Caco-2 (cell line): ENCODE results near the gene BATF3. TPM values are rescaled to one million over a fixed set of nuclear protein-coding genes. Genes with fewer than 3 reads are reported as not detected.
A peak's percentile ranks its signal among the peaks of the same experiment; 100 is the strongest.
"Not testable (repeated sequence)": the region's sequence is repeated elsewhere in the genome, so short reads cannot be mapped to it uniquely, and the experiment has no call there.

Source experiments
- BruUV-seq: library from RNA; stranded (reverse); fragments of 400-500 nt; replicated peaks from 2 replicates; lab custom pipeline; 2021; lab: Mats Ljungman, UMichigan
- CTCF ChIA-PET: fragments of 300-600 bp; sonication (Branson Sonifier 250); formaldehyde crosslinking; loops from one replicate; lab custom pipeline; 2022; ENCODE audit warnings: antibody characterized with exemption; lab: Charles Lee
- POLR2A ChIA-PET: fragments of 300-600 bp; sonication (Branson Sonifier 250); formaldehyde crosslinking; loops from one replicate; lab custom pipeline; 2022; ENCODE audit warnings: antibody characterized with exemption; lab: Charles Lee
- DNase-seq, 2 experiments: peaks; one replicate each; pipeline versions ENCODE4 v3.0.0 to v3.0.0-alpha.2; 2020 to 2022
- H3K27me3 ChIP-seq: replicated peaks from 2 replicates; pipeline ENCODE4 v1.6.0; 2011; ENCODE audit warnings: low read length; ENCODE audit not compliant: control insufficient read depth, insufficient read depth
- H3K36me3 ChIP-seq: 2 replicates; pipeline ENCODE4 v1.5.1; 2011; ENCODE audit warnings: low read length; ENCODE audit not compliant: control insufficient read depth, insufficient read depth
- H3K4me1 ChIP-seq: fragments of 250-450 bp; sonication (Bioruptor Pico); 2 replicates; pipeline ENCODE4 v1.5.1; 2020; ENCODE audit warnings: mild to moderate bottlenecking
- H3K4me3 ChIP-seq: 2 replicates; pipeline ENCODE4 v1.5.1; 2011; ENCODE audit warnings: low read depth, mild to moderate bottlenecking, control low read depth, low read length
- H3K9me3 ChIP-seq: fragments of 250-450 bp; sonication (Bioruptor Pico); 2 replicates; pipeline ENCODE4 v1.5.1; 2020; ENCODE audit warnings: mild to moderate bottlenecking, moderate library complexity
- H3K27ac Mint-ChIP-seq: one replicate; pipeline ENCODE4 v1.8.0; 2022; ENCODE audit warnings: mixed read lengths; ENCODE audit not compliant: unreplicated experiment
- H3K27me3 Mint-ChIP-seq: one replicate; pipeline ENCODE4 v1.8.0; 2022; ENCODE audit warnings: mixed read lengths; ENCODE audit not compliant: insufficient read depth, unreplicated experiment
- H3K36me3 Mint-ChIP-seq: one replicate; pipeline ENCODE4 v1.8.0; 2022; ENCODE audit warnings: mild to moderate bottlenecking, mixed read lengths; ENCODE audit not compliant: insufficient read depth, unreplicated experiment
- H3K4me1 Mint-ChIP-seq: one replicate; pipeline ENCODE4 v1.8.0; 2022; ENCODE audit warnings: low read depth, mixed read lengths; ENCODE audit not compliant: unreplicated experiment
- H3K4me3 Mint-ChIP-seq: one replicate; pipeline ENCODE4 v1.8.0; 2022; ENCODE audit warnings: mild to moderate bottlenecking, moderate library complexity, mixed read lengths; ENCODE audit not compliant: unreplicated experiment
- H3K9me3 Mint-ChIP-seq: one replicate; pipeline ENCODE4 v1.8.0; 2022; ENCODE audit warnings: mixed read lengths; ENCODE audit not compliant: unreplicated experiment
- intact Hi-C: fragments of 100-400 bp; cut with micrococcal nuclease; formaldehyde crosslinking; loops from one replicate; pipeline ENCODE4 v1.10.0; 2022; ENCODE audit not compliant: unreplicated experiment
- total RNA-seq: library from RNA; stranded (reverse); gene quantifications from 2 replicates; pipeline ENCODE4 v1.2.3, GENCODE V29; 2022
- TF ChIP-seq, protein P1 (sequence below), 2 experiments: fragments of 200-600 bp in 1 of 2; IDR thresholded peaks; 1 replicate in 1 of 2; 2 replicates in 1 of 2; pipeline versions ENCODE4 v1.5.1 to v1.8.0; 2011 to 2022; ENCODE audit warnings: antibody characterized with exemption in 1 of 2, control low read depth in 1 of 2, inconsistent platforms in 1 of 2, low read depth in 1 of 2, low read length in 1 of 2, mild to moderate bottlenecking in 1 of 2, moderate library complexity in 1 of 2; ENCODE audit not compliant: insufficient read depth in 1 of 2, severe bottlenecking in 1 of 2, unreplicated experiment in 1 of 2

Gene BATF3
- total RNA-seq, 1 experiment from 2014 or later = 0.23 TPM

DNA sequence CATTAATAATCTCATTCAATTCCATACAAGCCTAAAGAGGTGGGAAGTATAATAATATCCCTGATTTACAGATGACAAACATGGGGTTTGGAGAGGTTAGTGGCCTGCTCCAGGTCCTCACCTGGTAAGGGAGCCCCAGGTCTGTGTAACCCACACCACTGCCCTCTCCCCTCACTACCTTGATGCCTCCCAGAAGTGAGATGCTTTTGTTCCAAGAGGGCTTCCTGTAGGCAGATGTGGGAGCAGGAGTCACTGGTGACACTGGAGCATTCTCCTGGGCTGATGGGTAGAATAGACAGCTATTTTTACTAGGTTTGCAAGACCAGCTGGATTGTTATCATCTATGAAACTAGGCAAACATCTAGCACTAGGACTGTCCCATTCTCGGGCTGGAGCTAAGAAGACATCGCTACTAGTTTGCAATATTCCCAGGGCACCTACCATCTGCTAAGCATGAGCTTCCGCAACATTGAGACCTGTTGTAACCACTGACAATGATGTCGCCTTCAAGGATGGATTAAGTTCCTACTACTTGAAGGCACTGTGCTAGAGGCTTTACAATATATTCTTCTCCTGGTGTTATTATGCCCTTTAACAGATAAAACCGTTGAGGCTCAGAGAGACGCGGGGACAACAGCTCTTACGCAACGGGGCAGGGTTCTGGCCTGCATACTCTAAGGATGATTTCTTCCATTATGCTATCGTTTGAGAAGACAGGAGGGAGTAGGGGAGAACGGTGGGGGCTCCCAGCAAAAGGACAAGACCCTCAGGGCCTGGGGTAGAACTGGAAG is 35.0 kb downstream of the BATF3 start:
- peaks cover 6% of the 10 kb centered on the region for H3K4me1 Mint-ChIP-seq
- ChIA-PET CTCF (interaction anchor here (0.6 to 1.4 kb wide), 27 partner anchors 9 to 332 kb away, joined by 3 to 14 read pairs (median 4); partner anchors contain the start of genes ATF3, BATF3 and VASH2), POLR2A (interaction anchor here (0.6 to 1.1 kb wide), 2 partner anchors 56 to 326 kb away, joined by 3 to 13 read pairs; partner anchors contain the start of gene ATF3)
- DNase-seq = no peak
- peaks cover 12% of the 10 kb centered on the region for H3K27me3 Mint-ChIP-seq
- Histone ChIP-seq H3K27me3 (no peaks in the 10 kb centered on the region), H3K4me1 (no peaks in the 10 kb centered on the region), H3K4me3 (no peak overlapping the region), H3K9me3 (no peaks in the 10 kb centered on the region), H3K36me3 (no peaks in the 10 kb centered on the region)
- no peak overlapping the region for H3K27ac Mint-ChIP-seq
- peak overlapping the region; percentile 74 for H3K4me3 Mint-ChIP-seq
- intact Hi-C loops = loop anchor here (1.0 to 5.0 kb wide), 6 partner anchors 35 to 331 kb away; partner anchors contain the start of genes ATF3 and BATF3
- H3K36me3 Mint-ChIP-seq = no peaks in the 10 kb centered on the region
- no TSS peak for BruUV-seq
- TF ChIP-seq, protein P1, sequence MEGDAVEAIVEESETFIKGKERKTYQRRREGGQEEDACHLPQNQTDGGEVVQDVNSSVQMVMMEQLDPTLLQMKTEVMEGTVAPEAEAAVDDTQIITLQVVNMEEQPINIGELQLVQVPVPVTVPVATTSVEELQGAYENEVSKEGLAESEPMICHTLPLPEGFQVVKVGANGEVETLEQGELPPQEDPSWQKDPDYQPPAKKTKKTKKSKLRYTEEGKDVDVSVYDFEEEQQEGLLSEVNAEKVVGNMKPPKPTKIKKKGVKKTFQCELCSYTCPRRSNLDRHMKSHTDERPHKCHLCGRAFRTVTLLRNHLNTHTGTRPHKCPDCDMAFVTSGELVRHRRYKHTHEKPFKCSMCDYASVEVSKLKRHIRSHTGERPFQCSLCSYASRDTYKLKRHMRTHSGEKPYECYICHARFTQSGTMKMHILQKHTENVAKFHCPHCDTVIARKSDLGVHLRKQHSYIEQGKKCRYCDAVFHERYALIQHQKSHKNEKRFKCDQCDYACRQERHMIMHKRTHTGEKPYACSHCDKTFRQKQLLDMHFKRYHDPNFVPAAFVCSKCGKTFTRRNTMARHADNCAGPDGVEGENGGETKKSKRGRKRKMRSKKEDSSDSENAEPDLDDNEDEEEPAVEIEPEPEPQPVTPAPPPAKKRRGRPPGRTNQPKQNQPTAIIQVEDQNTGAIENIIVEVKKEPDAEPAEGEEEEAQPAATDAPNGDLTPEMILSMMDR (IDR thresholded peaks at IDR 0.05; ENCODE audit: insufficient read depth in 1 of 2, low read depth in 1 of 2, low read length in 1 of 2, severe bottlenecking in 1 of 2, unreplicated experiment in 1 of 2) = no peak
- H3K9me3 Mint-ChIP-seq = no peaks in the 10 kb centered on the region

- peaks cover 13% of the 10 kb centered on the region for H3K27me3 Mint-ChIP-seq
- H3K4me1 Mint-ChIP-seq, H3K9me3 Mint-ChIP-seq, CTCF ChIA-PET, intact Hi-C loops, H3K9me3 ChIP-seq, H3K27ac Mint-ChIP-seq, POLR2A ChIA-PET, BruUV-seq, H3K36me3 Mint-ChIP-seq, H3K36me3 ChIP-seq, H3K4me3 Mint-ChIP-seq, H3K4me1 ChIP-seq, H3K27me3 ChIP-seq, H3K4me3 ChIP-seq: not testable (repeated sequence)
- DNase-seq = peak in 1 of 2 experiments; percentile 20
Observed at GRCh38 chr1:212658250-212658649, 41.4 kb downstream of the BATF3 start.

DNA sequence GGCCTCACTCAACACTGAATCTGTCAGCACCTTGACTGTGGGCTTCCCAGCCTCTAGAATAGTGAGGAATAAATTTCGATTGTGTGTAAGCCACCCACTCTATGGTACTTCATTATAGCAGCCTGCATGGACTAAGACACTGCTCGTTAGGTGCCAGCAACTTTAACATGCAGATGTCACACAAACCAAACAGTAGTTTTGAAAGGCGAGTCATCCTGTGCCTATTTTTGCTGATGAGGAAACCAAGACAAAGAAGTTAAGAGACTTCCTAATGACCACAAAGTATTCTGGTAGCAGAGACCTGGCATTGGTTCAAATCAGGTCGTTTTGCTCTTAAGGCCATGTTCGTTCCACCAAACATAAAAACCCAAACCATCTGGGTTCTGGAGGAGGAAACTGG is 42.9 kb downstream of the BATF3 start:
- DNase-seq = no peak
- Histone ChIP-seq H3K9me3 (no peaks in the 10 kb centered on the region), H3K4me3 (no peak overlapping the region), H3K36me3 (no peaks in the 10 kb centered on the region), H3K4me1 (no peaks in the 10 kb centered on the region), H3K27me3 (no peaks in the 10 kb centered on the region)
- Mint-ChIP-seq H3K4me1 (no peaks in the 10 kb centered on the region), H3K27ac (no peak overlapping the region), H3K27me3 (peaks cover 9% of the 10 kb centered on the region), H3K36me3 (no peaks in the 10 kb centered on the region), H3K4me3 (no peak overlapping the region), H3K9me3 (no peaks in the 10 kb centered on the region)
- POLR2A ChIA-PET = no interaction called here
- no TSS peak for BruUV-seq
- CTCF ChIA-PET = no interaction called here
- intact Hi-C loops = no loop called here
- TF ChIP-seq, protein P1 (IDR thresholded peaks at IDR 0.05; ENCODE audit: insufficient read depth in 1 of 2, low read depth in 1 of 2, low read length in 1 of 2, severe bottlenecking in 1 of 2, unreplicated experiment in 1 of 2) = no peak
